Esophagus squamous epithelium (tissue), 4 donors: ENCODE data around the gene FBXL5.

Source experiments
- POLR2A ChIP-seq, 4 donors: fragments of 450-650 bp; IDR thresholded peaks; one replicate each; pipeline ENCODE4 v1.6.1; 2017; ENCODE audit warnings: antibody characterized with exemption in 4 of 4, mild to moderate bottlenecking in 4 of 4, moderate library complexity in 3 of 4
- TF ChIP-seq, protein P1 (sequence below), 6 experiments: fragments of 450-650 bp in 4 of 6; fragments of 200-600 bp in 2 of 6; sonication (generic) in 2 of 6; IDR thresholded peaks; one replicate each; pipeline ENCODE4 v1.5.1; 2016 to 2019; ENCODE audit warnings: antibody characterized with exemption in 6 of 6, mild to moderate bottlenecking in 4 of 6, moderate library complexity in 4 of 6

GRCh38 chr4:15694431-15694830 is 39.3 kb upstream of the FBXL5 start:
- no peak for TF ChIP-seq POLR2A (IDR thresholded peaks at IDR 0.05)
- TF ChIP-seq, protein P1, sequence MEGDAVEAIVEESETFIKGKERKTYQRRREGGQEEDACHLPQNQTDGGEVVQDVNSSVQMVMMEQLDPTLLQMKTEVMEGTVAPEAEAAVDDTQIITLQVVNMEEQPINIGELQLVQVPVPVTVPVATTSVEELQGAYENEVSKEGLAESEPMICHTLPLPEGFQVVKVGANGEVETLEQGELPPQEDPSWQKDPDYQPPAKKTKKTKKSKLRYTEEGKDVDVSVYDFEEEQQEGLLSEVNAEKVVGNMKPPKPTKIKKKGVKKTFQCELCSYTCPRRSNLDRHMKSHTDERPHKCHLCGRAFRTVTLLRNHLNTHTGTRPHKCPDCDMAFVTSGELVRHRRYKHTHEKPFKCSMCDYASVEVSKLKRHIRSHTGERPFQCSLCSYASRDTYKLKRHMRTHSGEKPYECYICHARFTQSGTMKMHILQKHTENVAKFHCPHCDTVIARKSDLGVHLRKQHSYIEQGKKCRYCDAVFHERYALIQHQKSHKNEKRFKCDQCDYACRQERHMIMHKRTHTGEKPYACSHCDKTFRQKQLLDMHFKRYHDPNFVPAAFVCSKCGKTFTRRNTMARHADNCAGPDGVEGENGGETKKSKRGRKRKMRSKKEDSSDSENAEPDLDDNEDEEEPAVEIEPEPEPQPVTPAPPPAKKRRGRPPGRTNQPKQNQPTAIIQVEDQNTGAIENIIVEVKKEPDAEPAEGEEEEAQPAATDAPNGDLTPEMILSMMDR (IDR thresholded peaks at IDR 0.05): no peak
